SU-DHL-6 (cell line): ENCODE measurements around the gene OPN3.

Experiments
- H2AFZ ChIP-seq: fragments of 200-600 bp; sonication (generic); 2 replicates; pipeline ENCODE4 v1.6.1; 2014; ENCODE audit warnings: low read depth, mild to moderate bottlenecking, moderate library complexity, mixed read lengths, antibody characterized with exemption, low read length; ENCODE audit not compliant: severe bottlenecking
- H3F3A ChIP-seq: fragments of 200-600 bp; shearing (Covaris generic); 2 replicates; pipeline ENCODE4 v1.6.0; 2016; ENCODE audit warnings: antibody characterized with exemption, mild to moderate bottlenecking; ENCODE audit not compliant: insufficient read depth
- H3K27ac ChIP-seq: fragments of 200-600 bp; sonication (generic); 2 replicates; pipeline ENCODE4 v1.5.1; 2016; ENCODE audit warnings: low read depth, mild to moderate bottlenecking, low read length, moderate library complexity, mixed read lengths
- H3K27me3 ChIP-seq: fragments of 200-600 bp; sonication (generic), shearing (Covaris generic); 2 replicates; pipeline ENCODE4 v1.6.0; 2014; ENCODE audit warnings: mild to moderate bottlenecking, low read length
- H3K36me3 ChIP-seq: fragments of 200-600 bp; sonication (generic); 2 replicates; pipeline ENCODE4 v1.6.1; 2014; ENCODE audit warnings: mild to moderate bottlenecking, low read length, mixed read lengths
- H3K4me2 ChIP-seq: fragments of 300-600, 200-600 bp; shearing (Covaris generic), sonication (generic); 2 replicates; pipeline ENCODE4 v1.6.0; 2014; ENCODE audit warnings: low read length, low read depth, mild to moderate bottlenecking; ENCODE audit not compliant: poor library complexity, severe bottlenecking
- H3K4me3 ChIP-seq: fragments of 200-600 bp; sonication (generic); 2 replicates; pipeline ENCODE4 v1.5.1; 2014; ENCODE audit warnings: antibody characterized with exemption, low read length, mild to moderate bottlenecking, mixed read lengths; ENCODE audit not compliant: insufficient read depth, poor library complexity, severe bottlenecking
- H3K79me2 ChIP-seq: fragments of 200-600 bp; sonication (generic); 2 replicates; pipeline ENCODE4 v1.6.1; 2014; ENCODE audit warnings: mild to moderate bottlenecking, low read length, moderate library complexity; ENCODE audit not compliant: insufficient read depth
- H3K9ac ChIP-seq: fragments of 200-600 bp; sonication (generic); 2 replicates; pipeline ENCODE4 v1.7.0; 2014; ENCODE audit warnings: mild to moderate bottlenecking, low read length
- H3K9me2 ChIP-seq: fragments of 200-600 bp; sonication (generic); replicated peaks from 2 replicates; pipeline ENCODE4 v1.6.1; 2014; ENCODE audit warnings: low read length; ENCODE audit not compliant: insufficient read depth
- H3K9me3 ChIP-seq: fragments of 200-600 bp; sonication (generic); 2 replicates; pipeline ENCODE4 v1.6.1; 2014; ENCODE audit warnings: low read length, mixed read lengths; ENCODE audit not compliant: insufficient read depth
- H4K20me1 ChIP-seq: fragments of 200-600 bp; sonication (generic); 2 replicates; pipeline ENCODE4 v1.6.1; 2014; ENCODE audit warnings: low read depth, mild to moderate bottlenecking, antibody characterized with exemption, low read length, moderate library complexity, mixed read lengths
- EZH2phosphoT487 ChIP-seq: fragments of 200-600 bp; sonication (generic), shearing (Covaris generic); conservative IDR thresholded peaks from 2 replicates; pipeline ENCODE4 v1.6.1; 2018; ENCODE audit warnings: mild to moderate bottlenecking, antibody characterized with exemption, low read length, moderate library complexity, mixed read lengths
- TF ChIP-seq, protein P1 (sequence below): fragments of 200-600 bp; sonication (generic); IDR thresholded peaks from one replicate; pipeline ENCODE4 v1.5.1; 2017; ENCODE audit warnings: antibody characterized with exemption, mild to moderate bottlenecking, low read length, moderate library complexity; ENCODE audit not compliant: insufficient read depth, poor library complexity, severe bottlenecking

The OPN3 gene

DNA sequence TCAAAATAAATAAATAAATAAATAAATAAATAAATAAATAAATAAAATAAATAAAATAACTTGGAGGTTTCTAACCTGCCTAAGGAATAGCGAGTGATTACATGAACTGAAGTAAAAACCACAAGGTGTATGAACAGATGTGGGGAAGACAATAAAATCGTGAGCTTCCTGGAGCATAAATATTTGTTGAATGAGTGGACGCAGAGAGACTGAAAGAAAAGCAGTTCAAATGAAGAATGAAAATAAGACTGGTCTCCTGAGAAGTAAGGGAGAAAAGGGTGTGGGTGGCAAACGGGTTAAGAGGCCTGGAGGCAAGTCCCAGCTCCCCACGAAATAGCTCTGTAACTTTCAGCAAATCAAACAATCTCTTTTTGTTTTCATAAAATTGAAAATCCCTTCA, 33.6 kb downstream of the OPN3 start:
- Histone ChIP-seq H3K36me3 (no peaks in the 10 kb centered on the region), H3K9me3 (no peaks in the 10 kb centered on the region), H3K79me2 (no peaks in the 10 kb centered on the region), H3K27me3 (no peaks in the 10 kb centered on the region), H3K27ac (no peak overlapping the region), H3K4me3 (no peak overlapping the region), H4K20me1 (no peaks in the 10 kb centered on the region), H3K9ac (no peak overlapping the region), H3F3A (no peaks in the 10 kb centered on the region; the same call in 1 of the 2 replicates), H2AFZ (no peak overlapping the region), H3K4me2 (no peak overlapping the region), H3K9me2 (no peaks in the 10 kb centered on the region)
- no peak for TF ChIP-seq EZH2phosphoT487
- TF ChIP-seq, protein P1, sequence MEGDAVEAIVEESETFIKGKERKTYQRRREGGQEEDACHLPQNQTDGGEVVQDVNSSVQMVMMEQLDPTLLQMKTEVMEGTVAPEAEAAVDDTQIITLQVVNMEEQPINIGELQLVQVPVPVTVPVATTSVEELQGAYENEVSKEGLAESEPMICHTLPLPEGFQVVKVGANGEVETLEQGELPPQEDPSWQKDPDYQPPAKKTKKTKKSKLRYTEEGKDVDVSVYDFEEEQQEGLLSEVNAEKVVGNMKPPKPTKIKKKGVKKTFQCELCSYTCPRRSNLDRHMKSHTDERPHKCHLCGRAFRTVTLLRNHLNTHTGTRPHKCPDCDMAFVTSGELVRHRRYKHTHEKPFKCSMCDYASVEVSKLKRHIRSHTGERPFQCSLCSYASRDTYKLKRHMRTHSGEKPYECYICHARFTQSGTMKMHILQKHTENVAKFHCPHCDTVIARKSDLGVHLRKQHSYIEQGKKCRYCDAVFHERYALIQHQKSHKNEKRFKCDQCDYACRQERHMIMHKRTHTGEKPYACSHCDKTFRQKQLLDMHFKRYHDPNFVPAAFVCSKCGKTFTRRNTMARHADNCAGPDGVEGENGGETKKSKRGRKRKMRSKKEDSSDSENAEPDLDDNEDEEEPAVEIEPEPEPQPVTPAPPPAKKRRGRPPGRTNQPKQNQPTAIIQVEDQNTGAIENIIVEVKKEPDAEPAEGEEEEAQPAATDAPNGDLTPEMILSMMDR = no peak

DNA sequence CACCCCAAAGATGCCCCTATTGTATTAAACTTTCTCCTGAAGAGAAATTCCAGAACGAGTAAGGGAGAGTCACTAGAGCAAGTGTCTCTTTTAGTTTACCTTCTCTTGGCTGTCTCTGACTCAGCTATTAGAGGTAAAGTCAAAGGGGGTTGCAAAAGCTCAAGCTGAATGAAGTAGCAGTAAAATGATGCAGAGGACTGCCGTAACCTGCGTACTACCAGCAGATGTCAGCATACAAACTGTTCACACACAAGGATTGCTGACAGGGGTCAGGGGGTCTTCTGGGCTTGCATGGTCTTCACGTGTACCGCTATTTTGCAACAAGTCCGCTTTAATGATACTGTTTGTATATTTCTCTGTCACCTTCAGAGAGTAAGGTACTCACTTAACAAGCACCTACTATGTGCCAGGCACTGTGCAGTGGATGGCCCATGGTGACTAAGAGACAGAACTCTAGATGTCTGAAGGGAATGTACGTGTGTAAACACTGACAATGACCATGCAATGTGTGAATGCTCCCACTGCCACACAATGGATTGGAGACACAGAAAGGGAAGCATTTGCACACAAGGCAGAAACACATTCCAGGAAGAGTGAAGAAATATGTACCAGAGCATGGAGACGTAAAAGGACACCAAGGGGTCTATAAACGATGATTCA, 34.9 kb downstream of the OPN3 start:
- no peak overlapping the region for H3K4me3 ChIP-seq
- no peaks in the 10 kb centered on the region for H3K27me3 ChIP-seq
- H3K27ac ChIP-seq = no peak overlapping the region
- no peaks in the 10 kb centered on the region for H3K9me3 ChIP-seq
- no peaks in the 10 kb centered on the region; the same call in 1 of the 2 replicates for H3F3A ChIP-seq
- TF ChIP-seq, protein P1 = no peak
- TF ChIP-seq EZH2phosphoT487 = no peak
- H2AFZ ChIP-seq = no peak overlapping the region
- H3K9me2 ChIP-seq = no peaks in the 10 kb centered on the region
- no peaks in the 10 kb centered on the region for H3K79me2 ChIP-seq
- H3K36me3 ChIP-seq = no peaks in the 10 kb centered on the region
- H4K20me1 ChIP-seq = no peaks in the 10 kb centered on the region
- H3K4me2 ChIP-seq = no peak overlapping the region
- H3K9ac ChIP-seq = no peak overlapping the region

DNA sequence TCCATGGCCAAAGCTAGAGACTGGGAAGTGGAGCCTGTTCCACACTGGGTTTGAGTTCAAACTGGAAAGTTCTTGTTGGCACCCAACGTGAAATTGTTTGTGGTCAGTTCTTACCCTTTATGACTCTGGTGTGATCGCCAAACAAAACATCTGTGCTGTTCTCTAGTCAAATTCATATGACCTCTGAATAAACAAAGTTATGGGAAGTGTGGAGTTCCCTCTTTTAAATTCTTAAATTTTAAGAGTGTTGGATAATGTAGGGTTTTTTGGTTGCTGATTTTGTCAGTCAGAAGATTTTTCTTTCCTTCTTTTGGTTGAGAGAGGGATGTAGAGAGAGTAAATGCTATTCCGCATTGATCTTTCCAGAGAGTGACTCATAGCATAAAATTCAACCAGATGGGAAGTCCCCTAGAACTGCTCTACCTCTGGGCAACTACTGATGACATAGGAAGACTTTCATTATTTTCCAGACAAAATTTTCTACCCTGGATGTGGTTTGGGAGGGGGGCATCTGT, 36.4 kb downstream of the OPN3 start:
- Histone ChIP-seq H3K27me3 (no peaks in the 10 kb centered on the region), H3K9me2 (no peaks in the 10 kb centered on the region), H3K79me2 (no peaks in the 10 kb centered on the region), H3K4me3 (no peak overlapping the region), H2AFZ (no peak overlapping the region), H4K20me1 (no peaks in the 10 kb centered on the region), H3K27ac (no peak overlapping the region), H3K9ac (no peak overlapping the region), H3K36me3 (no peaks in the 10 kb centered on the region), H3F3A (no peaks in the 10 kb centered on the region; the same call in 1 of the 2 replicates), H3K9me3 (no peaks in the 10 kb centered on the region), H3K4me2 (no peak overlapping the region)
- no peak for TF ChIP-seq EZH2phosphoT487
- TF ChIP-seq, protein P1 = no peak
